K562 (cell line): ENCODE results near the gene ADD1. TPM values are rescaled to one million over a fixed set of nuclear protein-coding genes. Genes with fewer than 3 reads are reported as not detected.

Experiments used
- CLOCK ChIP-seq: fragments of 250-450 bp; sonication (Bioruptor Pico); IDR thresholded peaks from 2 replicates; pipeline ENCODE4 v1.4.0; 2020; ENCODE audit warnings: mild to moderate bottlenecking, moderate library complexity, borderline replicate concordance
- COPS2 ChIP-seq: fragments of 450-650 bp; conservative IDR thresholded peaks from 2 replicates; pipeline ENCODE4 v1.6.1; 2016; ENCODE audit warnings: mild to moderate bottlenecking, moderate library complexity
- CREB5 ChIP-seq: fragments of 250-450 bp; sonication (Bioruptor Pico); IDR thresholded peaks from 2 replicates; pipeline ENCODE4 v1.5.0; 2020; ENCODE audit warnings: mild to moderate bottlenecking
- IRF2 ChIP-seq: sonication (generic); formaldehyde crosslinking; IDR thresholded peaks from 2 replicates; pipeline ENCODE4 v1.8.1; 2022; ENCODE audit warnings: mild to moderate bottlenecking, missing genetic modification reagents
- NCOA2 ChIP-seq, 2 experiments: fragments of 450-650 bp; IDR thresholded peaks; 2 replicates each; pipeline ENCODE4 v1.6.1; 2018; ENCODE audit warnings: mild to moderate bottlenecking in 2 of 2, moderate library complexity in 1 of 2; ENCODE audit not compliant: partially characterized antibody in 2 of 2
- STAT5B ChIP-seq: fragments of 250-450 bp; sonication (Bioruptor Pico); IDR thresholded peaks from 2 replicates; pipeline ENCODE4 v1.8.0; 2021; ENCODE audit warnings: mild to moderate bottlenecking, inconsistent platforms
- ZNF143 ChIP-seq: sonication (generic); formaldehyde crosslinking; IDR thresholded peaks from 2 replicates; pipeline ENCODE4 v1.9.0; 2022; ENCODE audit warnings: mild to moderate bottlenecking, missing genetic modification reagents
- ZNF277 ChIP-seq: fragments of 250-450 bp; sonication (Bioruptor Pico); IDR thresholded peaks from 2 replicates; pipeline ENCODE4 v1.8.0; 2022; ENCODE audit warnings: inconsistent platforms, mild to moderate bottlenecking, moderate library complexity, borderline replicate concordance
- ZNF717 ChIP-seq: fragments of 250-450 bp; sonication (Bioruptor Pico); IDR thresholded peaks from 2 replicates; pipeline ENCODE4 v1.5.0; 2021
- ZNF77 ChIP-seq: fragments of 250-450 bp; sonication (Bioruptor Pico); IDR thresholded peaks from 2 replicates; pipeline ENCODE4 v1.5.0; 2020
- polyA plus RNA-seq, 8 experiments: library from polyadenylated mRNA; depleted of rRNA in 4 of 8; stranded (reverse) in 5 of 8; unstranded in 3 of 8; fragments of >200 nt; fragmentation: Nextera tagmentation in 2 of 8; fragmentation: Illumina TruSeq in 1 of 8; extraction: Ambion mirVana in 2 of 8; extraction: Trizol in 1 of 8; gene quantifications; 2 replicates each; pipeline versions ENCODE4 v1.2.1 to v1.2.3, GENCODE V29; 2011 to 2014; ENCODE audit warnings: inconsistent platforms in 1 of 8, missing spikeins in 1 of 8
- total RNA-seq, 7 experiments: library from RNA; depleted of rRNA in 6 of 7; stranded (reverse); fragments of >200 nt in 6 of 7; fragmentation: Illumina TruSeq in 2 of 7; extraction: Trizol in 2 of 7; gene quantifications; 2 replicates each; pipeline versions ENCODE4 v1.2.1 to v1.2.3, GENCODE V29; 2011 to 2021; ENCODE audit warnings: low replicate concordance in 1 of 7
- TF ChIP-seq, protein P1 (sequence below): fragments of 450-650 bp; formaldehyde crosslinking; conservative IDR thresholded peaks from 2 replicates; pipeline ENCODE4 v1.4.0; 2022; ENCODE audit warnings: mild to moderate bottlenecking, missing genetic modification characterization
- TF ChIP-seq, protein P2 (sequence below): sonication (generic); formaldehyde crosslinking; IDR thresholded peaks from 2 replicates; pipeline ENCODE4 v1.8.1; 2023; ENCODE audit warnings: missing genetic modification reagents, mild to moderate bottlenecking, borderline replicate concordance
- TF ChIP-seq, protein P3 (sequence below): fragments of 200-400 bp; formaldehyde crosslinking; IDR thresholded peaks from 2 replicates; pipeline ENCODE4 v1.6.1; 2017; ENCODE audit warnings: mild to moderate bottlenecking, low read depth, low read length, moderate library complexity

Gene ADD1
- total and polyA plus RNA-seq, 9 of the 15 experiments (the other 6 are each of a cell fraction or from before 2014, with no cell fraction given) = 17.5 to 153 (median 74.0) TPM

- TF ChIP-seq ZNF277 (CRISPR knock-in tag) (no peak), IRF2 (no peak), CLOCK (CRISPR knock-in tag) (no peak), NCOA2 (IDR thresholded peaks at IDR 0.05; ENCODE audit: partially characterized antibody in 2 of 2) (no peak), ZNF77 (no peak), COPS2 (no peak), STAT5B (CRISPR knock-in tag) (no peak), ZNF143 (no peak), ZNF717 (no peak), CREB5 (CRISPR knock-in tag) (no peak)
- TF ChIP-seq, protein P1, sequence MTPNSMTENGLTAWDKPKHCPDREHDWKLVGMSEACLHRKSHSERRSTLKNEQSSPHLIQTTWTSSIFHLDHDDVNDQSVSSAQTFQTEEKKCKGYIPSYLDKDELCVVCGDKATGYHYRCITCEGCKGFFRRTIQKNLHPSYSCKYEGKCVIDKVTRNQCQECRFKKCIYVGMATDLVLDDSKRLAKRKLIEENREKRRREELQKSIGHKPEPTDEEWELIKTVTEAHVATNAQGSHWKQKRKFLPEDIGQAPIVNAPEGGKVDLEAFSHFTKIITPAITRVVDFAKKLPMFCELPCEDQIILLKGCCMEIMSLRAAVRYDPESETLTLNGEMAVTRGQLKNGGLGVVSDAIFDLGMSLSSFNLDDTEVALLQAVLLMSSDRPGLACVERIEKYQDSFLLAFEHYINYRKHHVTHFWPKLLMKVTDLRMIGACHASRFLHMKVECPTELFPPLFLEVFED (CRISPR knock-in tag) = no peak
- TF ChIP-seq, protein P2, sequence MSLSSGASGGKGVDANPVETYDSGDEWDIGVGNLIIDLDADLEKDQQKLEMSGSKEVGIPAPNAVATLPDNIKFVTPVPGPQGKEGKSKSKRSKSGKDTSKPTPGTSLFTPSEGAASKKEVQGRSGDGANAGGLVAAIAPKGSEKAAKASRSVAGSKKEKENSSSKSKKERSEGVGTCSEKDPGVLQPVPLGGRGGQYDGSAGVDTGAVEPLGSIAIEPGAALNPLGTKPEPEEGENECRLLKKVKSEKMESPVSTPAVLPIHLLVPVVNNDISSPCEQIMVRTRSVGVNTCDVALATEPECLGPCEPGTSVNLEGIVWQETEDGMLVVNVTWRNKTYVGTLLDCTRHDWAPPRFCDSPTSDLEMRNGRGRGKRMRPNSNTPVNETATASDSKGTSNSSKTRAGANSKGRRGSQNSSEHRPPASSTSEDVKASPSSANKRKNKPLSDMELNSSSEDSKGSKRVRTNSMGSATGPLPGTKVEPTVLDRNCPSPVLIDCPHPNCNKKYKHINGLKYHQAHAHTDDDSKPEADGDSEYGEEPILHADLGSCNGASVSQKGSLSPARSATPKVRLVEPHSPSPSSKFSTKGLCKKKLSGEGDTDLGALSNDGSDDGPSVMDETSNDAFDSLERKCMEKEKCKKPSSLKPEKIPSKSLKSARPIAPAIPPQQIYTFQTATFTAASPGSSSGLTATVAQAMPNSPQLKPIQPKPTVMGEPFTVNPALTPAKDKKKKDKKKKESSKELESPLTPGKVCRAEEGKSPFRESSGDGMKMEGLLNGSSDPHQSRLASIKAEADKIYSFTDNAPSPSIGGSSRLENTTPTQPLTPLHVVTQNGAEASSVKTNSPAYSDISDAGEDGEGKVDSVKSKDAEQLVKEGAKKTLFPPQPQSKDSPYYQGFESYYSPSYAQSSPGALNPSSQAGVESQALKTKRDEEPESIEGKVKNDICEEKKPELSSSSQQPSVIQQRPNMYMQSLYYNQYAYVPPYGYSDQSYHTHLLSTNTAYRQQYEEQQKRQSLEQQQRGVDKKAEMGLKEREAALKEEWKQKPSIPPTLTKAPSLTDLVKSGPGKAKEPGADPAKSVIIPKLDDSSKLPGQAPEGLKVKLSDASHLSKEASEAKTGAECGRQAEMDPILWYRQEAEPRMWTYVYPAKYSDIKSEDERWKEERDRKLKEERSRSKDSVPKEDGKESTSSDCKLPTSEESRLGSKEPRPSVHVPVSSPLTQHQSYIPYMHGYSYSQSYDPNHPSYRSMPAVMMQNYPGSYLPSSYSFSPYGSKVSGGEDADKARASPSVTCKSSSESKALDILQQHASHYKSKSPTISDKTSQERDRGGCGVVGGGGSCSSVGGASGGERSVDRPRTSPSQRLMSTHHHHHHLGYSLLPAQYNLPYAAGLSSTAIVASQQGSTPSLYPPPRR = no peak
- TF ChIP-seq, protein P3, sequence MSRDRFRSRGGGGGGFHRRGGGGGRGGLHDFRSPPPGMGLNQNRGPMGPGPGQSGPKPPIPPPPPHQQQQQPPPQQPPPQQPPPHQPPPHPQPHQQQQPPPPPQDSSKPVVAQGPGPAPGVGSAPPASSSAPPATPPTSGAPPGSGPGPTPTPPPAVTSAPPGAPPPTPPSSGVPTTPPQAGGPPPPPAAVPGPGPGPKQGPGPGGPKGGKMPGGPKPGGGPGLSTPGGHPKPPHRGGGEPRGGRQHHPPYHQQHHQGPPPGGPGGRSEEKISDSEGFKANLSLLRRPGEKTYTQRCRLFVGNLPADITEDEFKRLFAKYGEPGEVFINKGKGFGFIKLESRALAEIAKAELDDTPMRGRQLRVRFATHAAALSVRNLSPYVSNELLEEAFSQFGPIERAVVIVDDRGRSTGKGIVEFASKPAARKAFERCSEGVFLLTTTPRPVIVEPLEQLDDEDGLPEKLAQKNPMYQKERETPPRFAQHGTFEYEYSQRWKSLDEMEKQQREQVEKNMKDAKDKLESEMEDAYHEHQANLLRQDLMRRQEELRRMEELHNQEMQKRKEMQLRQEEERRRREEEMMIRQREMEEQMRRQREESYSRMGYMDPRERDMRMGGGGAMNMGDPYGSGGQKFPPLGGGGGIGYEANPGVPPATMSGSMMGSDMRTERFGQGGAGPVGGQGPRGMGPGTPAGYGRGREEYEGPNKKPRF = no peak
Measured at GRCh38 chr4:2843263-2843940, at the start of gene ADD1 (continued).
